ENCODE data around the gene PHKA1.
"Not testable (repeated sequence)": the region's sequence is repeated elsewhere in the genome, so short reads cannot be mapped to it uniquely, and the experiment has no call there.

The PHKA1 gene

DNA sequence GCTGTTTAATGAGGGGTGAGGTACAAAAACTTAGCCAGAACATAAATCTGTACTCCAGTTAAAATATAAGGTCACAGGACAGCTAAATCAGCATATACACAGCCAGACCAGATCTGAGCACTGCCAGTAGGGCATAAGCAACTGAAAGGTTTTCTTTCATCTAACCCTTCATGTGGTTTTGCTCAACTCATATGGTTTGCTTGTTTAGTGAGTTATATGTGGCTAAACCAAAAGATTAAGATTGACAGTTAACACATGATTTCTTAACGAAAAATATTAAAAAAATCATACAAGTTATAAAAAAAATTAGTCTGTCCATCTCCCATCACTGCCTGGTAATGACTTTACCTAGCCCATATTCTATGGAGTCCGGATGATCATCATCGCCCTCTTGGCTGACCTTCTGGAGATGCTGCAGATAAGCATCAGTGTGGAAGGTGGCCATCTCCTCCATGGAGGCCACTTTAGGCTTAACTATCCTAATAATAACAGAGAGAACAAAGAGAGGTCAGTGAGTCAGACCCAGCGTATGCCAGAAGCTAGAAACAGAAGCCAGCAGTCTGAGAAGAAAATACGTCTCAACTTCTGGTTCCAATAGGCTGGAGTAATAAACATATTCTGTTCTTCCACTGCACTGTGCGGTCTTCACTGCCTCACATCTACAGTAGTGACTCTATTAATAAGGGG, 145.6 kb downstream of the PHKA1 start:
- no peak for DNase-seq

DNA sequence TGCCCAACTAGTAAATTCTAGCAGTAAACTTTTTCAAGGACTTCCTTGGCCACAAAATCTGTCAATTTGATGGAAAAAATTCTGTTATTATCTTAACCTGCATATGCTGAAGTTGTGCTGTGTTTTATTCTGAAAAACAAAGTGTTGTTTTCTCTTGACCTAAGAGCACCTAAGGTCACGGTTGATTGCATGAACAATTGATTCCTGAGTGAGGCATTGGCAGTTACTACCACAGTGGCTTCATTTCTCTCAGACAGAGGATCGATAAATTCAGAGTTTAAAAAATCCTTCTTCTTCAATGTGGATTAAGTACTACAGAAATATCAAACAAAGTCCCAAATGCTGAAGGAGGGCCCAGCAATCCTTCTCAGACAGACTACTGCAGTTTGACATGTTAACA, 147.7 kb downstream of the PHKA1 start:
- no peak for DNase-seq

DNA sequence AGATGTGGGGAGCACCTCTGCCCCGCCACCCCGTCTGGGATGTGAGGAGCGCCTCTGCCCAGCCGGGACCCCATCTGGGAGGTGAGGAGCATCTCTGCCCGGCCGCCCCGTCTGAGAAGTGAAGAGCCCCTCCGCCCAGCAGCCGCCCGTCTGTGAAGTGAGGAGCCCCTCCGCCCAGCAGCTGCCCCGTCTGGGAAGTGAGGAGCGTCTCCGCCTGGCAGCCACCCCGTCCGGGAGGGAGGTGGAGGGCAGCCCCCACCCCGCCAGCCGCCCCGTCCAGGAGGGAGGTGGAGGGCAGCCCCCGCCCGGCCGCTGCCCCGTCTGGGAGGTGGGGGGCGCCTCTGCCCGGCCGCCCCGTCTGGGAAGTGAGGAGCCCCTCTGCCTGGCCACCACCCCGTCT, 154.5 kb downstream of the PHKA1 start:
- DNase-seq: not testable (repeated sequence)

DNA sequence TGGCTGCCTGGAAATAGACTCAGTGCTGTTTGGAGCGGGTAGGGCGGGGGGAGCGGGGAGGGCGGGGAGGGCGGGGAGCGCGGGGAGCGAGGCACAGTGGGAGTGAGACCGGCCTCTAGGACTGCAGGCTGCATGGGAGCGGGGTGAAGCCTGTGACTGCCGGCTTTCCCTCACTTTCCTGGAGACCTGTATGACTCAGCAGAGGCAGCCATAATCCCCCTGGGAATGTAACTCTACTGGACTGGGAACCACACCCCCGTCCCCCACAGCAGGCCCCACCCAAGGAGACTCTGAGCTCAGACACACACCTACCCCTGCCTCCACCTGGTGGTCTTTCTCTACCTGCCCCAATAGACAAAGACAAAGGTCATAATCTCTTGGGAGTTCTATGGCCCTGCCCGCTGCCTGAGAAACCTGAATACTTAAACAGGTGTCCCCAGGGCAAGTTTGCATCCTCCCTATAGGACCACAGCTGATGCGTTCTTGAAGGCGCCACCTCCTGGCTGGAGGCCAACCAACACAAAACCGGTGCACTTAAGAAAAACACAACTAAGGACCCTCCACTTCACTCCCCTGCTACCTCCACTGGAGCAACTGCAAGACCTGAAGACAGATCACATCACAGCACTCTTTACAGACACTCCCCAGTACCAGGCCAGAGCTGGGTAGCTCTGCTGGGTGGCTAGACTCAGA, 159.5 kb downstream of the PHKA1 start:
- DNase-seq: no peak

DNA sequence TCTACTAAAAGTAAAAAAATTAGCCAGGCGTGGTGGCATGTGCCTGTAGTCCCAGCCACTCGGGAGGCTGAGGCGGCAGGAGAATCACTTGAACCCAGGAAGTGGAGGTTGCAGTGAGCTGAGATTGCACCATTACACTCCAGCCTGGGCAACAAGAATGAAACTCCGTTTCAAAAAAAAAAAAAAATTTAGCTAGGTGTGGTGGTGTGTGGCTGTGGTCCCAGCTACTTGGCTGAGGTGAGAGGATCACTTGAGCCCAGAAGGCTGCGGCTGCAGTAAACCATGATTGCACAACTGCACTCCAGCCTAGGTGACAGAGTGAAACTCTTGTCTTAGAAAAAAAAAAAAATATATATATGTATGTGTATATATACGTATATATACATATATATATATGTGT, 161.7 kb downstream of the PHKA1 start:
- not testable (repeated sequence) for DNase-seq

DNA sequence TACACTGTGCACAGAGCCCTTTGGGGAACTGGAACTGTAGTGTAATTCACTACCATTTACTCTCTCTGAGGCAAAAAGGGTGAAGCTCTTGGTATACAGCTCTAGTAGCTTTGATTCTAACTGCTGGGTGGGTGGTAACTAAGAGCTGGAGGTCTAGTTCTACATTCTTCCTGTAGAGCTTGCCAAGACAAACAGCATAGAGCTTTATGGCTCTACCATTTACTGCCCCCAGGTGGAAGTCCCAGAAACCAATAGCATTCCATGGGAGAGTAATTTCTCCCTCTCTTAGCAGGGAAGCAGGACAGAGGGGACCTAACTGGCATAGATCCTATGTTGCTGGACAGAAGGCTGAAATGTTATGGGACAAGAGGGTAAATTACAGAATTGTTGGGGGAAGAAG, 168.1 kb downstream of the PHKA1 start:
- no peak for DNase-seq

DNA sequence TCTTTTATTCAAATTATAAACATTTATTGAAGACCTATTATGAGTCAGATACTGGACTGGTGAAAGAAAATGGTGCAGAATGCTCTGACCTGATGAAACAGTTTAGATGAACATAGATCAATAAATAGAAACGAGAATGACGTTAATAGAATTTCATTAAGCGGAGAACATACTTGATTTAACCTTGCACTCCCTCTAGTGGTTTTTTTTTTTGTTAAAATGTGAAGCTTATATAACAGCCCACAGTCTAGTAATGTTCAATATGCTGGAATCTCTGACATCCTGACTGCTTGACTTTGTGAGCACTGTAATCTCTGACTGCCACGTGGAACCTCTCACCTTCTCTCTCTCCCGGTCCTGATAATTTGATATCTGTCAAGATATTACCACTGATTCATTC, 173.8 kb downstream of the PHKA1 start:
- DNase-seq: no peak

DNA sequence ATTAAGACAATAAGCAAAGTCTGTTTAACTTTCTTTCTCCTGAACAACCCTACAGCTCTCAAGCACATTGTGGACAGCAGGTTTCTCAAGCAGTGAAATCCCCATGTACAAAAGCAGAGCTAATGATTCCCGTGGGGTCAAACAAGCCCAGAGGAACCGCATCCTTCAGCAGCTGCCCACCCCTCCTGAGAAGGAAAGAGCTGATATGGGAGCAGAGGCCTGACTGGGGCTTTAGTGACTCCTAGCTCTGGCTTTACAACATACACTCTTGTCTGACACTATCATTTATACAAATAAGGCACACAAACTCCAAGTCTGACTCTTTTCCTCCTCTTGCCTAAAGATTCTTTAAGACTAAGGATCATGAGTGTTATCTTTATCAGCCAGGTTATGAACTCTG, 174.3 kb downstream of the PHKA1 start:
- DNase-seq: no peak

DNA sequence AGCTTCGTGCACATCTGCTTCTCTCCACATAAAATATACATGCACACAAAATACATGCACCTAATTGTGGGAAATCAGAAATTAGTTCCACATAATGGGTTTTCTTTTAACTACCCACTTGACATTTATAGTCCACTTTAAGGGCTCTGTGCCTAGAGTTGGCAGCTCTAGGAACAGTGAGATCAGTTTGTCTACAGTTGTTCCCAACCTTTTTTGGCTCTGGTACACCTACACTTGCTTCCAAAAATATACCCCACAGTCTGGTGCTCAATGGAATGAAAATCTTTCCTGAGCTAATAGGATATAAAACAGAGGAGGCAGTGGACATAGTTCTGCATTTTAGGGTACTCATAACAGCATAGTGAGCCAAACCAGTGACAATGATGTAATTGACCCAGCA, 177.6 kb downstream of the PHKA1 start:
- DNase-seq: no peak

DNA sequence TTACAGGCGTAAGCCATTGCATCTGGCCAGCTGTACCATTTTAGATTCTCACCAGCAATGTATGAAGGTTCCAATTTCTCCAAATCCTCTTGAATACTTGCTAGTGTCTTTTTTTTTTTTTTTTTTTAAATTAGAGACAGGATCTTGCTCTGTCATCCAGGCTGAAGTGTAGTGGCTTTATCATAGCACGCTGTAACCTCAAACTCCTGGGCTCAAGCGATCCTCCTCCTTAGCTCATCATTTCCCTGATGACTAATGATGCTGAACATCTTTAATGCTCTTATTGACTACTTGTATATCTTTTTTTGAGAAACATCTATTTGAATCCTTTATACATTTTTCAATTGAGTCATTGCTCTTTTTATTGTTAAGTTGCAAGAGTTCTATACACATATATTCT, 181.7 kb downstream of the PHKA1 start:
- no peak for DNase-seq

Measured in CD4-positive, alpha-beta T cell treated with Interleukin-4 for 4 hours (primary cell).